Measurements from ENCODE around the gene E2F3.
A peak's percentile ranks its signal among the peaks of the same experiment; 100 is the strongest.

E2F3 gene

DNA sequence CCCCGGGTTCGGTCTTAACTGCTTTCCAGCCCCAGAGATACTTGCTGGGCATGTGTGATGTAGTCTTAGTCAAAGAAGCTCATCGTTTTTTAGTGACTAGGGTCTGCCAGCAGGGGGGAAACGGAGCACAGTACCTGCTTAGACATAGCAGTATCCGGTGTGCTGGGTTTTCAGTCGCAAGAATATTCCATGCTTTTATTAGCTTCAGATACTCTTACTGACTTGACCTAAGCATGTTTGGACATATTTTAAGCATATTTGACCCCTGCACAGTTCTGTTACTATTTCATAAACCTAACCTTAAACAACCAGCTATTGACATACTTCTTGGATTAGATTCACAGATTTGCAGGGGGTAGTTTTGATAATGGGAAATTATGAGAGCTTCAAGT lies 3.0 kb downstream of the E2F3 start:
- in situ Hi-C loops (cut with MboI; ENCODE audit: low sequenced_read_pairs, unreplicated experiment), result loop anchor here (10.0 kb wide), 1 partner anchor 120 kb away; no protein-coding TSS in a partner anchor
- TF ChIP-seq, protein P1, sequence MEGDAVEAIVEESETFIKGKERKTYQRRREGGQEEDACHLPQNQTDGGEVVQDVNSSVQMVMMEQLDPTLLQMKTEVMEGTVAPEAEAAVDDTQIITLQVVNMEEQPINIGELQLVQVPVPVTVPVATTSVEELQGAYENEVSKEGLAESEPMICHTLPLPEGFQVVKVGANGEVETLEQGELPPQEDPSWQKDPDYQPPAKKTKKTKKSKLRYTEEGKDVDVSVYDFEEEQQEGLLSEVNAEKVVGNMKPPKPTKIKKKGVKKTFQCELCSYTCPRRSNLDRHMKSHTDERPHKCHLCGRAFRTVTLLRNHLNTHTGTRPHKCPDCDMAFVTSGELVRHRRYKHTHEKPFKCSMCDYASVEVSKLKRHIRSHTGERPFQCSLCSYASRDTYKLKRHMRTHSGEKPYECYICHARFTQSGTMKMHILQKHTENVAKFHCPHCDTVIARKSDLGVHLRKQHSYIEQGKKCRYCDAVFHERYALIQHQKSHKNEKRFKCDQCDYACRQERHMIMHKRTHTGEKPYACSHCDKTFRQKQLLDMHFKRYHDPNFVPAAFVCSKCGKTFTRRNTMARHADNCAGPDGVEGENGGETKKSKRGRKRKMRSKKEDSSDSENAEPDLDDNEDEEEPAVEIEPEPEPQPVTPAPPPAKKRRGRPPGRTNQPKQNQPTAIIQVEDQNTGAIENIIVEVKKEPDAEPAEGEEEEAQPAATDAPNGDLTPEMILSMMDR (IDR thresholded peaks at IDR 0.05; ENCODE audit: borderline replicate concordance, control extremely low read depth, extremely low read depth, insufficient read depth, missing control alignments), result peak; percentile 34
- peak; percentile 57 for DNase-seq (ENCODE audit: low spot score)

- DNase-seq (ENCODE audit: low spot score), result no peak
- in situ Hi-C loops (cut with MboI; ENCODE audit: low sequenced_read_pairs, unreplicated experiment), result loop anchor here (10.0 kb wide), 1 partner anchor 116 kb away; no protein-coding TSS in a partner anchor
- TF ChIP-seq, protein P1 (IDR thresholded peaks at IDR 0.05; ENCODE audit: borderline replicate concordance, control extremely low read depth, extremely low read depth, insufficient read depth, missing control alignments), result no peak
Observed at GRCh38 chr6:20408851-20409250, 7.2 kb downstream of the E2F3 start.

- TF ChIP-seq, protein P1 (IDR thresholded peaks at IDR 0.05; ENCODE audit: borderline replicate concordance, control extremely low read depth, extremely low read depth, insufficient read depth, missing control alignments), result no peak
- DNase-seq (ENCODE audit: low spot score), result peak; percentile 32
- in situ Hi-C loops (cut with MboI; ENCODE audit: low sequenced_read_pairs, unreplicated experiment), result loop anchor here (10.0 kb wide), 1 partner anchor 115 kb away; no protein-coding TSS in a partner anchor
Observed at GRCh38 chr6:20409427-20409971, 7.8 kb downstream of the E2F3 start.

- TF ChIP-seq, protein P1 (IDR thresholded peaks at IDR 0.05; ENCODE audit: borderline replicate concordance, control extremely low read depth, extremely low read depth, insufficient read depth, missing control alignments), result no peak
- in situ Hi-C loops (cut with MboI; ENCODE audit: low sequenced_read_pairs, unreplicated experiment), result no loop called here
- DNase-seq (ENCODE audit: low spot score), result no peak
Observed at GRCh38 chr6:20411544-20411943, 9.9 kb downstream of the E2F3 start.

DNA sequence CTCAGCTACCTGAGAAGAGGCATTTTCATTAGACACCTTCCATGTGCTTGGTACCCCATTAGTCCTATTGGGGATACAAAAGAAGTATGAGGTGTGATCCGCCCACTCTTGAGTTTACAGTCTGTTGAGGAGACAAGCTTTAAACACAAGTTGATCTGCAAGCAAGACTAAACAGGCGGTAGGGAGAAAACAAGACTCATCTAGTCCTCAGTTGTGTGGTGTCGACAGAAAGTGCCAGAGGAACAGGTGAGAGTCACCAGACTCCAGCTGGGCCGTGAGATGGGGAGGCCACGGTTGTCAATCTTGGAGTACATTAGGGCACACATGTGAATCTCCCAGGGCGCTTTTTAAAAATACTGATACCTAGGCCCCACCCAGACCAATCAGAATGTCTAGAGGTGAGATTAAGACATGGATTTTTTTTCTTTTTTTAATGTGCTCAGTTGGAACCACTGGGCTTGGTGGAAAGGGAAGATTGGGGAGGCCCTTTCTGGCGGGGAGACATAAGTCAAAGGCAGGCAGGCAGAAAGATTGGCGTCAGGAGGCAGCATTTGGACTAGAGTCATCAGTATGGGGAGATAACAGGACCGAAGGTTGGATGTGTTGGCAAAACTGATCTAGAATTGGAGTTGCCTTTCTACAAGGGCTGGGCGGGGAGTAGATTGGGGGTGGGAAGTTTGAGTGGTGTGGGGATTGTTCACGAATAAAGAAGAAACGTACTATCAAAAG lies 10.4 kb downstream of the E2F3 start:
- no peak for DNase-seq (ENCODE audit: low spot score)
- TF ChIP-seq, protein P1 (IDR thresholded peaks at IDR 0.05; ENCODE audit: borderline replicate concordance, control extremely low read depth, extremely low read depth, insufficient read depth, missing control alignments), result no peak
- in situ Hi-C loops (cut with MboI; ENCODE audit: low sequenced_read_pairs, unreplicated experiment), result no loop called here

GRCh38 chr6:20412682-20413073 lies 11.0 kb downstream of the E2F3 start:
- DNase-seq (ENCODE audit: low spot score), result no peak
- TF ChIP-seq, protein P1 (IDR thresholded peaks at IDR 0.05; ENCODE audit: borderline replicate concordance, control extremely low read depth, extremely low read depth, insufficient read depth, missing control alignments), result no peak
- in situ Hi-C loops (cut with MboI; ENCODE audit: low sequenced_read_pairs, unreplicated experiment), result no loop called here
